GM23248 (cell line): ENCODE results near the gene EHBP1. TPM values are rescaled to one million over a fixed set of nuclear protein-coding genes. Genes with fewer than 3 reads are reported as not detected.

ENCODE experiments used
- DNase-seq: peaks from one replicate; pipeline ENCODE4 v3.0.0-alpha.2; 2015
- H2AFZ ChIP-seq: fragments of 200-600 bp; sonication (generic); 2 replicates; pipeline ENCODE4 v1.6.1; 2016; ENCODE audit warnings: antibody characterized with exemption
- H3F3A ChIP-seq: fragments of 200-600 bp; sonication (generic); 2 replicates; pipeline ENCODE4 v1.6.1; 2016; ENCODE audit warnings: mild to moderate bottlenecking, antibody characterized with exemption, mixed run types; ENCODE audit not compliant: insufficient read depth
- H3K27ac ChIP-seq: fragments of 200-600 bp; sonication (generic); 2 replicates; pipeline ENCODE4 v1.5.1; 2016; ENCODE audit warnings: mild to moderate bottlenecking
- H3K27me3 ChIP-seq: fragments of 200-600 bp; sonication (generic); replicated peaks from 2 replicates; pipeline ENCODE4 v1.6.1; 2016; ENCODE audit warnings: mild to moderate bottlenecking; ENCODE audit not compliant: insufficient read depth
- H3K36me3 ChIP-seq: fragments of 200-600 bp; sonication (generic); 2 replicates; pipeline ENCODE4 v1.6.1; 2016; ENCODE audit warnings: low read depth, mild to moderate bottlenecking
- H3K4me1 ChIP-seq: fragments of 200-600 bp; sonication (generic); 2 replicates; pipeline ENCODE4 v1.6.1; 2016; ENCODE audit warnings: mild to moderate bottlenecking; ENCODE audit not compliant: insufficient read depth
- H3K4me2 ChIP-seq: fragments of 200-600 bp; sonication (generic); one replicate; pipeline ENCODE4 v1.6.1; 2016; ENCODE audit warnings: mild to moderate bottlenecking; ENCODE audit not compliant: unreplicated experiment
- H3K4me3 ChIP-seq: fragments of 200-600 bp; sonication (generic); 2 replicates; pipeline ENCODE4 v1.5.1; 2016; ENCODE audit warnings: mild to moderate bottlenecking
- H3K79me2 ChIP-seq: fragments of 200-600 bp; sonication (generic); 2 replicates; pipeline ENCODE4 v1.6.1; 2016; ENCODE audit warnings: mild to moderate bottlenecking; ENCODE audit not compliant: insufficient read depth
- H3K9ac ChIP-seq: fragments of 200-600 bp; sonication (generic); 2 replicates; pipeline ENCODE4 v1.6.1; 2016; ENCODE audit warnings: mild to moderate bottlenecking
- H3K9me2 ChIP-seq: fragments of 200-600 bp; sonication (generic); 2 replicates; pipeline ENCODE4 v1.6.1; 2016; ENCODE audit warnings: mixed run types, mild to moderate bottlenecking, moderate library complexity; ENCODE audit not compliant: insufficient read depth
- H3K9me3 ChIP-seq: fragments of 200-600 bp; sonication (generic); one replicate; pipeline ENCODE4 v1.6.1; 2017; ENCODE audit warnings: low read depth
- H4K20me1 ChIP-seq: fragments of 200-600 bp; sonication (generic); 2 replicates; pipeline ENCODE4 v1.6.0; 2016; ENCODE audit not compliant: insufficient read depth
- EZH2 ChIP-seq: fragments of 200-600 bp; sonication (generic); IDR thresholded peaks from 2 replicates; pipeline ENCODE4 v1.6.1; 2018; ENCODE audit warnings: antibody characterized with exemption, mild to moderate bottlenecking; ENCODE audit not compliant: insufficient read depth, poor library complexity, severe bottlenecking
- EZH2phosphoT487 ChIP-seq: fragments of 200-600 bp; sonication (generic); IDR thresholded peaks from 2 replicates; pipeline ENCODE4 v1.6.1; 2018; ENCODE audit warnings: antibody characterized with exemption, moderate library complexity, mild to moderate bottlenecking, low read depth; ENCODE audit not compliant: insufficient read depth
- WGBS, 2 experiments: methylation state at CpG; one replicate each; pipeline ENCODE4 v1.1.6; 2015 to 2017; ENCODE audit warnings: low lambda C conversion rate in 2 of 2, low coverage in 1 of 2; ENCODE audit errors: missing lambda C conversion rate in 2 of 2; 5-methylcytosine and 5-hydroxymethylcytosine counted together
- in situ Hi-C: fragments of 300-500 bp; cut with MboI; formaldehyde crosslinking; loops from 2 replicates; pipeline ENCODE4 v1.15.0; 2020
- polyA plus RNA-seq: library from polyadenylated mRNA; unstranded; fragments of >200 nt; fragmentation: Nextera tagmentation; extraction: Ambion mirVana; gene quantifications from 2 replicates; pipeline ENCODE4 v1.2.1, GENCODE V29; 2016
- total RNA-seq: library from RNA; depleted of rRNA; stranded (reverse); fragments of >200 nt; shearing (Covaris generic); gene quantifications from 2 replicates; pipeline ENCODE4 v1.2.3, GENCODE V29; 2014

The EHBP1 gene
- total and polyA plus RNA-seq, 2 experiments from 2014 or later, result 41.3 to 56.8 TPM

DNA sequence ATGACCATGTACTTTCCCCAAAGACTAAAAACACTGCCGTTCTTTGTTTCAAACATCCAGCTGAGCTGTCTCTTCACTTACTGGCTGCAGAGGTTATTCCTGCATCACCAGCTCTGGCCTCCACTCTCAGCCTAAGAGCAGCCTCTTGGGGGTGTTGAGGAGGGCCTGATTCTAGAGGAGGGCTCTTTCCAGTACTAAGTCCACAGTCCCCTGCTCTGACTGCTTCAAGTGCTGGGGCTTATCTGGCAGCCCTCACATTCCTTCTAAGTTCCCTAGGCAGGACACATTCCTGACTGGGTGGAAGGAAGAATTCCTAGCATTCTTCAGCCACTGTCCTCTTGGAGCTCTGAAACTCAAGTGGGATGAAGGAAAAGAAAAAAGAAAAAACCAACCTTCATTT lies 32.9 kb upstream of the EHBP1 start:
- H3K9ac ChIP-seq, result no peak overlapping the region
- H3K4me1 ChIP-seq, result peaks cover 19% of the 10 kb centered on the region
- peak; percentile 53 for DNase-seq
- H3F3A ChIP-seq, result peaks cover 12% of the 10 kb centered on the region; the same call in 1 of the 2 replicates
- H3K27ac ChIP-seq, result peak overlapping the region; percentile 9; the same call in 1 of the 2 replicates
- H4K20me1 ChIP-seq, result no peaks in the 10 kb centered on the region
- no peaks in the 10 kb centered on the region for H3K36me3 ChIP-seq
- TF ChIP-seq EZH2, result no peak
- TF ChIP-seq EZH2phosphoT487, result no peak
- WGBS, 2 experiments, result 47 to 68% methylated on average over 1 of the region's 1 CpG
- H3K4me2 ChIP-seq, result peak overlapping the region; percentile 67
- in situ Hi-C loops, result no loop called here
- peak overlapping the region; percentile 32 for H3K4me3 ChIP-seq
- peak overlapping the region; percentile 64 for H2AFZ ChIP-seq
- H3K9me3 ChIP-seq, result no peaks in the 10 kb centered on the region
- no peaks in the 10 kb centered on the region for H3K79me2 ChIP-seq
- H3K27me3 ChIP-seq, result no peaks in the 10 kb centered on the region
- peaks cover 4% of the 10 kb centered on the region; the same call in 1 of the 2 replicates for H3K9me2 ChIP-seq

DNA sequence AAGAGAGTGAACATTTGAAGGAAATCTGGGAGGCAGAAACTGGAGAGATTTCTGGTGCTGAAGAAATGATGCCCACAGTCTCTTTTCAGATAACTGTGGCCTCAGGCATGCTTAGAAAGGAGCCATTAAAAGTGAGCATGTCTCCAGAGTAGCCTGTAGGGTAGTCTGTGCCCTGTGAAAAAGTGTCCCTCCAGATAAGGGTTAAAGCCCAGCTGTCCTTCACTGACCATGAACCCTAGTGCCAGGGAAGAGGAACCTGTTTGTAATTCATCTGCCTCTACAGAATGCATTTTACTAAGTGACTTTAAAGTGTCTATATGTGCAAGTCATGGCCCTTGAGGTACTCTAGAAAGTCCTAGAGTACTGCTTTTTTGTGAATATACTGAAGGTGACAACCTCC lies 30.5 kb upstream of the EHBP1 start:
- no peak overlapping the region for H3K4me3 ChIP-seq
- H3K36me3 ChIP-seq, result no peaks in the 10 kb centered on the region
- peaks cover 12% of the 10 kb centered on the region; the same call in 1 of the 2 replicates for H3F3A ChIP-seq
- H3K9me2 ChIP-seq, result no peaks in the 10 kb centered on the region
- no peak overlapping the region for H3K27ac ChIP-seq
- peaks cover 19% of the 10 kb centered on the region for H3K4me1 ChIP-seq
- no peak for DNase-seq
- no peaks in the 10 kb centered on the region for H3K27me3 ChIP-seq
- H3K9ac ChIP-seq, result no peak overlapping the region
- H3K4me2 ChIP-seq, result no peak overlapping the region
- in situ Hi-C loops, result no loop called here
- H4K20me1 ChIP-seq, result no peaks in the 10 kb centered on the region
- TF ChIP-seq EZH2 (no peak), EZH2phosphoT487 (no peak)
- H3K79me2 ChIP-seq, result no peaks in the 10 kb centered on the region
- no peaks in the 10 kb centered on the region for H3K9me3 ChIP-seq
- no peak overlapping the region; the same call in 1 of the 2 replicates for H2AFZ ChIP-seq

- H3K79me2 ChIP-seq, result no peaks in the 10 kb centered on the region
- H3K4me2 ChIP-seq, result no peak overlapping the region
- H3K27me3 ChIP-seq, result no peaks in the 10 kb centered on the region
- no peak for DNase-seq
- no peaks in the 10 kb centered on the region for H3K9me3 ChIP-seq
- H3K27ac ChIP-seq, result no peak overlapping the region
- 68 to 73% methylated on average over 2 of the region's 2 CpGs for WGBS, 2 experiments
- no peak overlapping the region for H3K9ac ChIP-seq
- in situ Hi-C loops, result no loop called here
- no peaks in the 10 kb centered on the region for H3K36me3 ChIP-seq
- no peak for TF ChIP-seq EZH2phosphoT487
- H4K20me1 ChIP-seq, result no peaks in the 10 kb centered on the region
- H3K4me3 ChIP-seq, result no peak overlapping the region
- H2AFZ ChIP-seq, result no peak overlapping the region
- no peaks in the 10 kb centered on the region; the same call in 1 of the 2 replicates for H3K9me2 ChIP-seq
- peaks cover 19% of the 10 kb centered on the region for H3K4me1 ChIP-seq
- peaks cover 6% of the 10 kb centered on the region for H3F3A ChIP-seq
These were observed 20.3 kb upstream of the EHBP1 start for GRCh38 chr2:62685256-62685655.

- Histone ChIP-seq H3K36me3 (no peaks in the 10 kb centered on the region), H4K20me1 (no peaks in the 10 kb centered on the region), H3K4me3 (no peak overlapping the region), H3F3A (peaks cover 6% of the 10 kb centered on the region), H3K9me2 (no peaks in the 10 kb centered on the region; the same call in 1 of the 2 replicates), H3K4me1 (peaks cover 19% of the 10 kb centered on the region), H2AFZ (no peak overlapping the region), H3K9ac (no peak overlapping the region), H3K79me2 (no peaks in the 10 kb centered on the region), H3K4me2 (no peak overlapping the region), H3K27ac (no peak overlapping the region), H3K27me3 (no peaks in the 10 kb centered on the region), H3K9me3 (no peaks in the 10 kb centered on the region)
- 51 to 59% methylated on average over 4 of the region's 4 CpGs for WGBS, 2 experiments
- in situ Hi-C loops, result no loop called here
- DNase-seq, result no peak
- TF ChIP-seq EZH2phosphoT487 (no peak), EZH2 (no peak)
These were observed 19.4 kb upstream of the EHBP1 start for GRCh38 chr2:62686012-62686685.

DNA sequence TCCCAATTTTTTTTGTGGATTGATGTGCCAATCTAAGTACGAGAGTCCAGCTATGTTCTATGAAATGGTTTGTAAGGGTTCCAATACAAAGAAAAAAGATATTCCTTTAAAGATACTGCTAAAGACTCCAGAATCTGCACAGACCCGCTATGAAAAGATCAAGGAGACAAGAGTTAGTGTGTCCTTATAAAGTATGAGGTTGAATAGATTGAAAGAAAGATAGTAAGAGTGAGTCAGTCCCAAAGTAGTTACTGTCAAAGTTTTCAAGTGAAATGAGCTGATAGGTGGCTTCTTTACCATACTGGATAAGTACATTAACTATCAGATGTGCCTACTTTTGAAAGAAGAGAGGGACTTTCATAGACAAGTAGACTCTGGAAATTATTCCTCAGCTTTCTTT lies 17.9 kb upstream of the EHBP1 start:
- Histone ChIP-seq H3K36me3 (no peaks in the 10 kb centered on the region), H3K79me2 (no peaks in the 10 kb centered on the region), H3K9ac (no peak overlapping the region), H3F3A (peaks cover 6% of the 10 kb centered on the region), H3K4me2 (peak overlapping the region; percentile 1), H4K20me1 (no peaks in the 10 kb centered on the region), H3K9me2 (no peaks in the 10 kb centered on the region; the same call in 1 of the 2 replicates), H3K9me3 (no peaks in the 10 kb centered on the region), H3K27ac (no peak overlapping the region), H3K4me1 (peaks cover 19% of the 10 kb centered on the region), H3K4me3 (no peak overlapping the region), H3K27me3 (no peaks in the 10 kb centered on the region), H2AFZ (peak overlapping the region; percentile 25; the same call in 1 of the 2 replicates)
- 83 to 89% methylated on average over 2 of the region's 2 CpGs for WGBS, 2 experiments
- DNase-seq, result peak; percentile 32
- in situ Hi-C loops, result no loop called here
- no peak for TF ChIP-seq EZH2
- no peak for TF ChIP-seq EZH2phosphoT487
